K562 (cell line): ENCODE measurements around the gene PPIE. TPM values are rescaled to one million over a fixed set of nuclear protein-coding genes. Genes with fewer than 3 reads are reported as not detected.
A peak's percentile ranks its signal among the peaks of the same experiment; 100 is the strongest.

Experiments
- KDM5B ChIP-seq: fragments of 200-600 bp; sonication (generic); IDR thresholded peaks from 2 replicates; pipeline ENCODE4 v1.6.1; 2012; ENCODE audit warnings: low read depth, mild to moderate bottlenecking, moderate library complexity, low read length, control low read depth, inconsistent platforms; ENCODE audit not compliant: insufficient replicate concordance
- PHF21A ChIP-seq: fragments of 450-650 bp; IDR thresholded peaks from 2 replicates; pipeline ENCODE4 v1.6.1; 2017; ENCODE audit warnings: low read depth, borderline replicate concordance
- SLC30A9 ChIP-seq: fragments of 250-450 bp; sonication (Bioruptor Pico); IDR thresholded peaks from 2 replicates; pipeline ENCODE4 v1.8.0; 2022; ENCODE audit warnings: mild to moderate bottlenecking, moderate library complexity
- TBL1XR1 ChIP-seq, 2 experiments: IDR thresholded peaks; 2 replicates each; pipeline ENCODE4 v1.6.1; 2012; ENCODE audit warnings: improper control_type of control experiment in 2 of 2, low read length in 2 of 2, mild to moderate bottlenecking in 1 of 2
- ZC3H4 ChIP-seq: sonication (generic); formaldehyde crosslinking; IDR thresholded peaks from 2 replicates; pipeline ENCODE4 v1.9.0; 2021; ENCODE audit warnings: missing genetic modification reagents, borderline replicate concordance
- ZEB2 ChIP-seq: fragments of 450-650 bp; IDR thresholded peaks from 2 replicates; pipeline ENCODE4 v1.6.1; 2016
- ZNF212 ChIP-seq: fragments of 450-650 bp; formaldehyde crosslinking; IDR thresholded peaks from 2 replicates; pipeline ENCODE4 v1.4.0; 2020; ENCODE audit warnings: mild to moderate bottlenecking
- ZNF717 ChIP-seq: fragments of 250-450 bp; sonication (Bioruptor Pico); IDR thresholded peaks from 2 replicates; pipeline ENCODE4 v1.5.0; 2021
- ZNF77 ChIP-seq: fragments of 250-450 bp; sonication (Bioruptor Pico); IDR thresholded peaks from 2 replicates; pipeline ENCODE4 v1.5.0; 2020
- polyA plus RNA-seq, 8 experiments: library from polyadenylated mRNA; depleted of rRNA in 4 of 8; stranded (reverse) in 5 of 8; unstranded in 3 of 8; fragments of >200 nt; fragmentation: Nextera tagmentation in 2 of 8; fragmentation: Illumina TruSeq in 1 of 8; extraction: Ambion mirVana in 2 of 8; extraction: Trizol in 1 of 8; gene quantifications; 2 replicates each; pipeline versions ENCODE4 v1.2.1 to v1.2.3, GENCODE V29; 2011 to 2014; ENCODE audit warnings: inconsistent platforms in 1 of 8, missing spikeins in 1 of 8
- total RNA-seq, 7 experiments: library from RNA; depleted of rRNA in 6 of 7; stranded (reverse); fragments of >200 nt in 6 of 7; fragmentation: Illumina TruSeq in 2 of 7; extraction: Trizol in 2 of 7; gene quantifications; 2 replicates each; pipeline versions ENCODE4 v1.2.1 to v1.2.3, GENCODE V29; 2011 to 2021; ENCODE audit warnings: low replicate concordance in 1 of 7
- TF ChIP-seq, protein P1 (sequence below): fragments of 200-600 bp; sonication (generic); IDR thresholded peaks from one replicate; pipeline ENCODE4 v1.6.1; 2012; ENCODE audit warnings: mild to moderate bottlenecking, low read depth, low read length, inconsistent platforms

The PPIE gene
- total and polyA plus RNA-seq, 9 of the 15 experiments (the other 6 are each of a cell fraction or from before 2014, with no cell fraction given), result 75.4 to 444 (median 131) TPM

DNA sequence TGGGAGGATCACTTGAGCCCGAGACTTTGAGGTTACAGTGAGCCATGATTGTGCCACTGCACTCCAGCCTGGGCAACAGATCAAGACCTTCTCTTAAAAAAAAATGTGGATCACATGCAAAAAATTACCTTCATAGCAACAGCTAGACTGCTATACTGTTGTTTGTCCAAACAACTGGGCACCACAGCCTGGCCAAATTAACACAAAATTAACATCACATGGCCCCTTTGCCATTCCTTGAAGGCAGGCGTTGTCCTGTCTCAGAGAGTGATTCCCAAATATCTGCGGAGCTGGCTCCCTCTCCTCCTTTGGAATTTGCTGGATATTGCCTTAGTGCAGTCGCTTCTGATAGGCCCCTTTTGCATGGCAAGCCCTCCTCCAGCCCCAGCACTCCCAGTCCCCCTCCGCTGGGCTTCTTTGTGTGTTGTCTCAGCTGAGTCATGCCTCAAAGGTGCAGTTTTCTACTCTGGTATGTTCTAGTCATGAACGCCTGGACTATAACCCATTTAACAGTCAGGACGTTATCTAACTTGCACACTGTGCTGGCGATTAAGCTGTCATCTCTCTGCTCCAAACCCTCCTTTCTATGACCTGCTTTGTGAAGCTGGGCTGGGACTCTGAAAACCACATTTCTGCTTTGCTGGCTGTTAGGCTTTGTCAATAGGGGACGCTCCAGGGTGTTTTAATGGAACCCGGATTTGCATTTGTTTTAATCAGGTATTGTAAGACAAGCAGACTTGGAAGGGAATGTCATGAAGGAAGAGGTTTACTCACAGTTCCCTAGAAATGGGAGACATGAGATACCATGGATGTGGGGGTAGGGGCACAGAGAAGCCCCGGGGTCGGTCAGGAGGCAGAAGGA lies 27.3 kb upstream of the PPIE start (continued):
- TF ChIP-seq, protein P1, sequence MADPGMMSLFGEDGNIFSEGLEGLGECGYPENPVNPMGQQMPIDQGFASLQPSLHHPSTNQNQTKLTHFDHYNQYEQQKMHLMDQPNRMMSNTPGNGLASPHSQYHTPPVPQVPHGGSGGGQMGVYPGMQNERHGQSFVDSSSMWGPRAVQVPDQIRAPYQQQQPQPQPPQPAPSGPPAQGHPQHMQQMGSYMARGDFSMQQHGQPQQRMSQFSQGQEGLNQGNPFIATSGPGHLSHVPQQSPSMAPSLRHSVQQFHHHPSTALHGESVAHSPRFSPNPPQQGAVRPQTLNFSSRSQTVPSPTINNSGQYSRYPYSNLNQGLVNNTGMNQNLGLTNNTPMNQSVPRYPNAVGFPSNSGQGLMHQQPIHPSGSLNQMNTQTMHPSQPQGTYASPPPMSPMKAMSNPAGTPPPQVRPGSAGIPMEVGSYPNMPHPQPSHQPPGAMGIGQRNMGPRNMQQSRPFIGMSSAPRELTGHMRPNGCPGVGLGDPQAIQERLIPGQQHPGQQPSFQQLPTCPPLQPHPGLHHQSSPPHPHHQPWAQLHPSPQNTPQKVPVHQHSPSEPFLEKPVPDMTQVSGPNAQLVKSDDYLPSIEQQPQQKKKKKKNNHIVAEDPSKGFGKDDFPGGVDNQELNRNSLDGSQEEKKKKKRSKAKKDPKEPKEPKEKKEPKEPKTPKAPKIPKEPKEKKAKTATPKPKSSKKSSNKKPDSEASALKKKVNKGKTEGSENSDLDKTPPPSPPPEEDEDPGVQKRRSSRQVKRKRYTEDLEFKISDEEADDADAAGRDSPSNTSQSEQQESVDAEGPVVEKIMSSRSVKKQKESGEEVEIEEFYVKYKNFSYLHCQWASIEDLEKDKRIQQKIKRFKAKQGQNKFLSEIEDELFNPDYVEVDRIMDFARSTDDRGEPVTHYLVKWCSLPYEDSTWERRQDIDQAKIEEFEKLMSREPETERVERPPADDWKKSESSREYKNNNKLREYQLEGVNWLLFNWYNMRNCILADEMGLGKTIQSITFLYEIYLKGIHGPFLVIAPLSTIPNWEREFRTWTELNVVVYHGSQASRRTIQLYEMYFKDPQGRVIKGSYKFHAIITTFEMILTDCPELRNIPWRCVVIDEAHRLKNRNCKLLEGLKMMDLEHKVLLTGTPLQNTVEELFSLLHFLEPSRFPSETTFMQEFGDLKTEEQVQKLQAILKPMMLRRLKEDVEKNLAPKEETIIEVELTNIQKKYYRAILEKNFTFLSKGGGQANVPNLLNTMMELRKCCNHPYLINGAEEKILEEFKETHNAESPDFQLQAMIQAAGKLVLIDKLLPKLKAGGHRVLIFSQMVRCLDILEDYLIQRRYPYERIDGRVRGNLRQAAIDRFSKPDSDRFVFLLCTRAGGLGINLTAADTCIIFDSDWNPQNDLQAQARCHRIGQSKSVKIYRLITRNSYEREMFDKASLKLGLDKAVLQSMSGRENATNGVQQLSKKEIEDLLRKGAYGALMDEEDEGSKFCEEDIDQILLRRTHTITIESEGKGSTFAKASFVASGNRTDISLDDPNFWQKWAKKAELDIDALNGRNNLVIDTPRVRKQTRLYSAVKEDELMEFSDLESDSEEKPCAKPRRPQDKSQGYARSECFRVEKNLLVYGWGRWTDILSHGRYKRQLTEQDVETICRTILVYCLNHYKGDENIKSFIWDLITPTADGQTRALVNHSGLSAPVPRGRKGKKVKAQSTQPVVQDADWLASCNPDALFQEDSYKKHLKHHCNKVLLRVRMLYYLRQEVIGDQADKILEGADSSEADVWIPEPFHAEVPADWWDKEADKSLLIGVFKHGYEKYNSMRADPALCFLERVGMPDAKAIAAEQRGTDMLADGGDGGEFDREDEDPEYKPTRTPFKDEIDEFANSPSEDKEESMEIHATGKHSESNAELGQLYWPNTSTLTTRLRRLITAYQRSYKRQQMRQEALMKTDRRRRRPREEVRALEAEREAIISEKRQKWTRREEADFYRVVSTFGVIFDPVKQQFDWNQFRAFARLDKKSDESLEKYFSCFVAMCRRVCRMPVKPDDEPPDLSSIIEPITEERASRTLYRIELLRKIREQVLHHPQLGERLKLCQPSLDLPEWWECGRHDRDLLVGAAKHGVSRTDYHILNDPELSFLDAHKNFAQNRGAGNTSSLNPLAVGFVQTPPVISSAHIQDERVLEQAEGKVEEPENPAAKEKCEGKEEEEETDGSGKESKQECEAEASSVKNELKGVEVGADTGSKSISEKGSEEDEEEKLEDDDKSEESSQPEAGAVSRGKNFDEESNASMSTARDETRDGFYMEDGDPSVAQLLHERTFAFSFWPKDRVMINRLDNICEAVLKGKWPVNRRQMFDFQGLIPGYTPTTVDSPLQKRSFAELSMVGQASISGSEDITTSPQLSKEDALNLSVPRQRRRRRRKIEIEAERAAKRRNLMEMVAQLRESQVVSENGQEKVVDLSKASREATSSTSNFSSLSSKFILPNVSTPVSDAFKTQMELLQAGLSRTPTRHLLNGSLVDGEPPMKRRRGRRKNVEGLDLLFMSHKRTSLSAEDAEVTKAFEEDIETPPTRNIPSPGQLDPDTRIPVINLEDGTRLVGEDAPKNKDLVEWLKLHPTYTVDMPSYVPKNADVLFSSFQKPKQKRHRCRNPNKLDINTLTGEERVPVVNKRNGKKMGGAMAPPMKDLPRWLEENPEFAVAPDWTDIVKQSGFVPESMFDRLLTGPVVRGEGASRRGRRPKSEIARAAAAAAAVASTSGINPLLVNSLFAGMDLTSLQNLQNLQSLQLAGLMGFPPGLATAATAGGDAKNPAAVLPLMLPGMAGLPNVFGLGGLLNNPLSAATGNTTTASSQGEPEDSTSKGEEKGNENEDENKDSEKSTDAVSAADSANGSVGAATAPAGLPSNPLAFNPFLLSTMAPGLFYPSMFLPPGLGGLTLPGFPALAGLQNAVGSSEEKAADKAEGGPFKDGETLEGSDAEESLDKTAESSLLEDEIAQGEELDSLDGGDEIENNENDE, result no peak
- TF ChIP-seq ZNF212 (CRISPR knock-in tag) (0 out of 2 replicates have a peak, but pooled peaks have one; percentile 4), KDM5B (no peak), TBL1XR1 (IDR thresholded peaks at IDR 0.05; ENCODE audit: low read length in 2 of 2) (peak in 1 of 2 experiments; percentile 88; a peak in 2 of 4 replicates), ZEB2 (peak; percentile 86), SLC30A9 (CRISPR knock-in tag) (no peak), ZNF717 (CRISPR knock-in tag) (no peak), PHF21A (peak; percentile 83; the same call in 1 of the 2 replicates), ZNF77 (CRISPR knock-in tag) (no peak), ZC3H4 (no peak)
